IMR-90 (cell line): ENCODE measurements around the gene CORO7. TPM values are rescaled to one million over a fixed set of nuclear protein-coding genes. Genes with fewer than 3 reads are reported as not detected.

ENCODE experiments used
- ATAC-seq: fragments of 200-7000 bp; cut with Tn5 transposase; 2 replicates; pipeline ENCODE4 v1.9.1; 2020; ENCODE audit warnings: low read depth, mild to moderate bottlenecking, moderate library complexity
- BruUV-seq: library from RNA; stranded (reverse); fragments of 400-500 nt; replicated peaks from 2 replicates; lab custom pipeline; 2021; lab: Mats Ljungman, UMichigan
- CTCF ChIA-PET: fragments of 300-600 bp; formaldehyde crosslinking; extraction: SDS; loops from one replicate; lab custom pipeline; 2021; ENCODE audit warnings: antibody characterized with exemption; lab: Yijun Ruan, JAX
- POLR2A ChIA-PET: fragments of 300-600 bp; sonication (Branson Sonifier 250); formaldehyde crosslinking; loops from one replicate; lab custom pipeline; 2022; ENCODE audit warnings: antibody characterized with exemption; ENCODE audit not compliant: unreplicated experiment; lab: Charles Lee
- DNase-seq: peaks from one replicate; pipeline ENCODE4 v3.0.0; 2013
- H2AFZ ChIP-seq: replicated peaks from 2 replicates; pipeline ENCODE3; 2013; ENCODE audit warnings: low read length, mild to moderate bottlenecking; ENCODE audit not compliant: poor library complexity
- H2AK5ac ChIP-seq: 2 replicates; pipeline ENCODE4 v1.6.1; 2013; ENCODE audit warnings: low read depth, low read length, inconsistent platforms
- H2AK9ac ChIP-seq: replicated peaks from 2 replicates; pipeline ENCODE3; 2013; ENCODE audit warnings: mild to moderate bottlenecking, low read depth, low read length, moderate library complexity; ENCODE audit not compliant: poor library complexity
- H2BK120ac ChIP-seq: 2 replicates; pipeline ENCODE4 v1.6.1; 2013; ENCODE audit warnings: low read depth, low read length, inconsistent platforms
- H2BK15ac ChIP-seq: 3 replicates; pipeline ENCODE4 v1.6.1; 2013; ENCODE audit warnings: low read depth, low read length, inconsistent platforms
- H2BK20ac ChIP-seq: 2 replicates; pipeline ENCODE4 v1.6.1; 2013; ENCODE audit warnings: low read depth, mild to moderate bottlenecking, inconsistent platforms, low read length, moderate library complexity
- H2BK5ac ChIP-seq: 2 replicates; pipeline ENCODE4 v1.6.1; 2013; ENCODE audit warnings: mild to moderate bottlenecking, low read depth, low read length, inconsistent platforms; ENCODE audit not compliant: poor library complexity, severe bottlenecking
- H3K14ac ChIP-seq: replicated peaks from 2 replicates; pipeline ENCODE4 v1.6.1; 2013; ENCODE audit warnings: low read depth, low read length, inconsistent platforms
- H3K18ac ChIP-seq: 2 replicates; pipeline ENCODE4 v1.6.1; 2013; ENCODE audit warnings: low read depth, low read length, control low read depth
- H3K23ac ChIP-seq: 2 replicates; pipeline ENCODE4 v1.6.1; 2013; ENCODE audit warnings: low read depth, low read length, inconsistent platforms
- H3K27ac ChIP-seq: 2 replicates; pipeline ENCODE4 v1.5.1; 2013; ENCODE audit warnings: mild to moderate bottlenecking, control low read depth, low read length; ENCODE audit not compliant: insufficient read depth
- H3K27me3 ChIP-seq: 2 replicates; pipeline ENCODE4 v1.6.1; 2013; ENCODE audit warnings: low read length; ENCODE audit not compliant: control insufficient read depth, insufficient read depth
- H3K36me3 ChIP-seq: 2 replicates; pipeline ENCODE4 v1.6.1; 2013; ENCODE audit warnings: low read length, mixed read lengths; ENCODE audit not compliant: control insufficient read depth, insufficient read depth
- H3K4ac ChIP-seq: 2 replicates; pipeline ENCODE4 v1.6.1; 2013; ENCODE audit warnings: low read depth, low read length, inconsistent platforms
- H3K4me1 ChIP-seq: 2 replicates; pipeline ENCODE4 v1.6.1; 2013; ENCODE audit warnings: low read length, mixed read lengths; ENCODE audit not compliant: control insufficient read depth, insufficient read depth
- H3K4me2 ChIP-seq: 2 replicates; pipeline ENCODE4 v1.6.1; 2013; ENCODE audit warnings: low read depth, mild to moderate bottlenecking, control low read depth, low read length, moderate library complexity
- H3K4me3 ChIP-seq: 2 replicates; pipeline ENCODE4 v1.5.1; 2013; ENCODE audit warnings: low read depth, mild to moderate bottlenecking, control low read depth, low read length, moderate library complexity; ENCODE audit not compliant: insufficient read depth
- H3K56ac ChIP-seq: 2 replicates; pipeline ENCODE4 v1.6.1; 2013; ENCODE audit warnings: low read length, inconsistent platforms; ENCODE audit not compliant: insufficient read depth; ENCODE audit errors: extremely low read depth
- H3K79me1 ChIP-seq, 2 experiments: 2 replicates each; pipeline ENCODE4 v1.6.1; 2013; ENCODE audit warnings: low read length in 2 of 2, inconsistent platforms in 1 of 2, low read depth in 1 of 2
- H3K9ac ChIP-seq: 2 replicates; pipeline ENCODE4 v1.6.1; 2013; ENCODE audit warnings: low read depth, low read length, control low read depth
- H3K9me1 ChIP-seq: 2 replicates; pipeline ENCODE4 v1.6.1; 2013; ENCODE audit warnings: low read length, inconsistent platforms; ENCODE audit not compliant: insufficient read depth
- H3K9me3 ChIP-seq: 2 replicates; pipeline ENCODE4 v1.6.1; 2013; ENCODE audit warnings: low read length; ENCODE audit not compliant: control insufficient read depth, insufficient read depth
- H4K20me1 ChIP-seq: 2 replicates; pipeline ENCODE4 v1.6.1; 2013; ENCODE audit warnings: low read length, inconsistent platforms; ENCODE audit not compliant: insufficient read depth
- H4K5ac ChIP-seq: 2 replicates; pipeline ENCODE4 v1.6.1; 2013; ENCODE audit warnings: mild to moderate bottlenecking, low read depth, low read length, control low read depth
- H4K8ac ChIP-seq, 2 experiments: 2 replicates each; pipeline ENCODE4 v1.6.1; 2013; ENCODE audit warnings: low read depth in 2 of 2, low read length in 2 of 2, control low read depth in 1 of 2, inconsistent platforms in 1 of 2
- H4K91ac ChIP-seq: 2 replicates; pipeline ENCODE4 v1.6.1; 2013; ENCODE audit warnings: low read depth, low read length, inconsistent platforms; ENCODE audit not compliant: insufficient read depth
- BHLHE40 ChIP-seq: fragments of 150-350 bp; IDR thresholded peaks from 2 replicates; pipeline ENCODE4 v1.6.1; 2016; ENCODE audit warnings: mild to moderate bottlenecking, low read depth, low read length
- CEBPB ChIP-seq: IDR thresholded peaks from 2 replicates; pipeline ENCODE4 v1.6.1; 2012; ENCODE audit warnings: low read depth, low read length, improper control_type of control experiment
- CHD1 ChIP-seq: IDR thresholded peaks from 2 replicates; pipeline ENCODE4 v1.6.1; 2012; ENCODE audit warnings: low read depth, low read length, improper control_type of control experiment
- CTCF ChIP-seq: conservative IDR thresholded peaks from 2 replicates; pipeline ENCODE4 v1.5.1; 2012; ENCODE audit warnings: mild to moderate bottlenecking, low read depth, low read length, improper control_type of control experiment
- ELK1 ChIP-seq: fragments of 150-350 bp; IDR thresholded peaks from 2 replicates; pipeline ENCODE4 v1.6.1; 2016; ENCODE audit warnings: low read depth, mild to moderate bottlenecking, low read length, moderate library complexity, borderline replicate concordance
- FOS ChIP-seq: fragments of 150-350 bp; IDR thresholded peaks from 2 replicates; pipeline ENCODE4 v1.6.1; 2016; ENCODE audit warnings: low read depth, low read length
- MAFK ChIP-seq: IDR thresholded peaks from 2 replicates; pipeline ENCODE4 v1.6.1; 2012; ENCODE audit warnings: low read depth, low read length, improper control_type of control experiment
- MAZ ChIP-seq: IDR thresholded peaks from 2 replicates; pipeline ENCODE4 v1.6.1; 2012; ENCODE audit warnings: low read depth, mild to moderate bottlenecking, low read length, improper control_type of control experiment, moderate library complexity, borderline replicate concordance
- MXI1 ChIP-seq: IDR thresholded peaks from 2 replicates; pipeline ENCODE4 v1.6.1; 2012; ENCODE audit warnings: low read depth, mild to moderate bottlenecking, low read length, moderate library complexity, borderline replicate concordance
- NFE2L2 ChIP-seq: fragments of 150-350 bp; IDR thresholded peaks from 2 replicates; pipeline ENCODE4 v1.6.1; 2016; ENCODE audit warnings: low read depth, mild to moderate bottlenecking, low read length
- POLR2A ChIP-seq: IDR thresholded peaks from 2 replicates; pipeline ENCODE4 v1.6.1; 2012; ENCODE audit warnings: mild to moderate bottlenecking, low read depth, low read length
- RAD21 ChIP-seq: IDR thresholded peaks from 2 replicates; pipeline ENCODE4 v1.6.1; 2012; ENCODE audit warnings: low read length, improper control_type of control experiment
- RFX5 ChIP-seq: IDR thresholded peaks from 2 replicates; pipeline ENCODE4 v1.8.0; 2012; ENCODE audit warnings: low read depth, mild to moderate bottlenecking, low read length, moderate library complexity
- SMC3 ChIP-seq: fragments of 150-350 bp; IDR thresholded peaks from 2 replicates; pipeline ENCODE4 v1.6.1; 2016; ENCODE audit warnings: low read depth, mild to moderate bottlenecking, antibody characterized with exemption, low read length, moderate library complexity
- WGBS, 2 experiments: methylation state at CpG; one replicate each; pipeline versions ENCODE4 v1.1.5 to v1.1.7; 2013; ENCODE audit warnings: missing lambda C conversion rate in 2 of 2; ENCODE audit not compliant: insufficient read length in 1 of 2; ENCODE audit errors: extremely low coverage in 2 of 2; 5-methylcytosine and 5-hydroxymethylcytosine counted together
- dilution Hi-C: fragments of 300-500 bp; cut with HindIII; formaldehyde crosslinking; loops from one replicate; pipeline ENCODE4 v1.14.3; 2018; ENCODE audit warnings: low sequenced_read_pairs; ENCODE audit not compliant: unreplicated experiment
- in situ Hi-C: fragments of 300-500 bp; cut with MboI; formaldehyde crosslinking; loops from 3 replicates; pipeline ENCODE4 v1.14.3; 2019; ENCODE audit warnings: low sequenced_read_pairs, inconsistent platforms, mixed read lengths
- intact Hi-C: fragments of 100-400 bp; cut with micrococcal nuclease; formaldehyde crosslinking; loops from 2 replicates; pipeline ENCODE4 v1.10.0; 2022
- polyA plus RNA-seq, 3 experiments: library from polyadenylated mRNA; depleted of rRNA; stranded (reverse); fragments of >200 nt; gene quantifications; 2 replicates each; pipeline ENCODE4 v1.2.3, GENCODE V29; 2012; ENCODE audit warnings: low replicate concordance in 1 of 3
- total RNA-seq: library from RNA; depleted of rRNA; stranded (reverse); fragments of >200 nt; gene quantifications from 2 replicates; pipeline ENCODE4 v1.2.3, GENCODE V29; 2012

CORO7 gene
- total and polyA plus RNA-seq, 2 of the 4 experiments (the other 2 are of a cell fraction): 6.3 to 26.7 TPM

DNA sequence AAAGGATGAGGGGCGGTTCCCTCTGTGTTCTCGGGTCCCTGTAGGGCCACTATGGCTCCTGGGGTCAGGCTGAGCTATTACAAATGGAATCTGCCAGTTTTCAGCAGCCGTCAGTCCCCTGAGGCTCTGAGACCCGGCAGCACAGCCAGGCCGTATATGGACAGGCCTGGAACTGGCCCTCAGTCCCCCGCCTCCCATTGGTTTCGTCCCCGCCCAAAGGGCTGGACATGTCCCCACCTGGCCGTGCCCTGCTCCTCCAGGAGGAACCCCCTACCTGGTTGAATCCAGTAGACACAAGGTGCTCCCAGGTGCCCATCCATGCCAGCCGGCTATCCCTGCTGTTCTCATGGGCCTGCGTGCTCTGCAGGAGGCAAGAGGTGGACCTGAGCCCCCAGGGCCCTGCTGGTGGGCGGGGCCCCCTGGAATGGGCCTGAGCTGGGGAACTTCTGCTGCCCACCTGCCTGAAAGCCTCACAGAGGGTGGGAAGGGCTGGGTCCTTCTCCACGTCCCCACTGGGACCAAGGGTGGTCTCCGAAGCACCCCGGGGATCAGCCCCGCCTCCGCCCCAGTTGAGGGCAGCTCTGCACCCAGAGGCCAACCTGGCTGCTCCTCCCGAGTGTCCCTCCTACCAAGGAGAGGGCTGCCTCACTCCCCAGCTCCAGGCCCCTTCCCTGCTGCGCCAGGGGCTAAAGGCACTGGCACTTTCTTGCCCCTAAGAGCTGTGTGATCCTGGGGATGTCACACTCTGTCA, 27.9 kb downstream of the CORO7 start:
- intact Hi-C loops (no loop called here), in situ Hi-C loops (no loop called here), dilution Hi-C loops (no loop called here)
- no peak overlapping the region for H3K9ac ChIP-seq
- no peak for DNase-seq
- peaks cover 12% of the 10 kb centered on the region for H3K36me3 ChIP-seq
- peak overlapping the region; percentile 30; the same call in 1 of the 2 replicates for H3K27ac ChIP-seq
- no peak overlapping the region for H2BK15ac ChIP-seq
- no peaks in the 10 kb centered on the region for H3K27me3 ChIP-seq
- H3K79me1 ChIP-seq: peaks cover 0 to 77% of the 10 kb centered on the region in 2 experiments; a peak in 2 of 4 replicates
- 0 out of 2 replicates have a peak, but pooled peaks have one; percentile 5 for ATAC-seq
- H3K4me2 ChIP-seq: no peak overlapping the region
- no TSS peak for BruUV-seq
- H2BK120ac ChIP-seq: peak overlapping the region; percentile 62
- peak overlapping the region; percentile 94 for H2AK9ac ChIP-seq
- 0 out of 2 replicates have a peak overlapping the region, but pooled peaks have one; percentile 79 for H3K23ac ChIP-seq
- 0 out of 2 replicates have a peak overlapping the region, but pooled peaks have one; percentile 3 for H3K56ac ChIP-seq
- H3K18ac ChIP-seq: no peak overlapping the region
- H4K5ac ChIP-seq: no peak overlapping the region
- peaks cover 37% of the 10 kb centered on the region for H4K20me1 ChIP-seq
- H3K4me1 ChIP-seq: peaks cover 53% of the 10 kb centered on the region
- ChIA-PET POLR2A (no interaction called here), CTCF (interaction anchor here (0.9 to 1.2 kb wide), 2 partner anchors 14 to 29 kb away, joined by 3 to 5 read pairs; no protein-coding TSS in a partner anchor)
- H3K9me3 ChIP-seq: no peaks in the 10 kb centered on the region
- peak overlapping the region; percentile 88 for H4K91ac ChIP-seq
- 0 out of 2 replicates have a peak overlapping the region, but pooled peaks have one; percentile 16 for H2BK20ac ChIP-seq
- H4K8ac ChIP-seq: peak overlapping the region; percentile 36 to 74; a peak in 2 of 4 replicates
- H2BK5ac ChIP-seq: peak overlapping the region; percentile 67
- H2AK5ac ChIP-seq: peak overlapping the region; percentile 96
- WGBS, 2 experiments: 60% methylated on average over 9 of the region's 19 CpGs; no CpG with 5 or more reads in 1 of the 2 experiments
- peak overlapping the region; percentile 90 for H3K4ac ChIP-seq
- peak overlapping the region; percentile 75 for H2AFZ ChIP-seq
- peak overlapping the region; percentile 92 for H3K14ac ChIP-seq
- peaks cover 24% of the 10 kb centered on the region for H3K9me1 ChIP-seq
- no peak overlapping the region for H3K4me3 ChIP-seq
- TF ChIP-seq POLR2A (no peak), ELK1 (no peak), RAD21 (no peak), MXI1 (no peak), MAZ (no peak), CHD1 (no peak), MAFK (no peak), FOS (no peak), SMC3 (no peak), CEBPB (no peak), CTCF (no peak), RFX5 (no peak), BHLHE40 (no peak), NFE2L2 (no peak)
